Hematopoietic multipotent progenitor cell (in vitro differentiated cells): ENCODE data around the gene FANCC. TPM values are rescaled to one million over a fixed set of nuclear protein-coding genes. Genes with fewer than 3 reads are reported as not detected.
A peak's percentile ranks its signal among the peaks of the same experiment; 100 is the strongest.

Experiments used
- DNase-seq, 3 donors: peaks; one replicate each; pipeline ENCODE4 v3.0.0-alpha.2; 2011 to 2015; ENCODE audit warnings: low read depth in 2 of 3, low spot score in 2 of 3
- total RNA-seq: library from RNA; depleted of rRNA; stranded (reverse); fragments of >200 nt; gene quantifications from one replicate; pipeline ENCODE4 v1.2.3, GENCODE V29; 2012

Gene FANCC
- total RNA-seq, 1 donor: 4.0 TPM

DNA sequence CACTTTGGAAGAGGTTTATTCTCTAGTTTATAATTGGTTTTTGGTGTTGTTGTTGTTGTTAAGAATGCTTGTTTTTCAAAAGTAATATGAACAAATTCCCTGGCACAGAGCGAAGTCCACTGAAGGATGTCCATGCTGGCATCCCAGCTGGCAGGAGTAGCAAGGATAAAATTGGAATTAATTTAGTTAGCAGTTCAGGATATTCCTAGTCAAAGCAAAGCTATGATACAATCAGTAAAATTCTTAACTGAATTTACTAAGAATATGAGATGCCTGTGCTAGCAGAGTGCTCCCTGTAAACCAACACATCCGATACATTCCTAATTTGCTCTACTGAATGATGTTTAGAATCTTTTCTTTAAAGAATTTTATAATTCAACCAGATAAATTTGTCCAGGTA lies 161.4 kb downstream of the FANCC start:
- DNase-seq: no peak

GRCh38 chr9:95155220-95155619 lies 162.3 kb downstream of the FANCC start:
- DNase-seq: no peak

DNA sequence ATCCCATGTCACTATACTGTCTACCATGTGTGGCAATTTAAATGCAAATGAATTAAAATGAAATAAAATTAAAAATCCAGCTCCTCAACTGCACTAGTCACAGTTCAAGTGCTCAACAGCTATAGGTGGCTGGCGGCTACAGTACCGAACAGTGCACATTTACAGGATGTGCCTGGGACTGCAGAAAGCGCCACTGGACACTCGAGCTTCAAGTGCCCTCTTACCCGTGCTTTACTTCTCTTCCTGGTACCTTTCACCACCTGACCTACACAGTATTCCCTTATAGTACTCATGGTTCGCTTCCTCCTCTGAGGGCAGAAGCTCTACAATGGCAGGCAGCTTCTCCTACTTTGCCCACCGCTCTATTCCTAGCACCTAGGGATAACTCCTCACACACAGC lies 166.6 kb downstream of the FANCC start:
- no peak for DNase-seq

DNA sequence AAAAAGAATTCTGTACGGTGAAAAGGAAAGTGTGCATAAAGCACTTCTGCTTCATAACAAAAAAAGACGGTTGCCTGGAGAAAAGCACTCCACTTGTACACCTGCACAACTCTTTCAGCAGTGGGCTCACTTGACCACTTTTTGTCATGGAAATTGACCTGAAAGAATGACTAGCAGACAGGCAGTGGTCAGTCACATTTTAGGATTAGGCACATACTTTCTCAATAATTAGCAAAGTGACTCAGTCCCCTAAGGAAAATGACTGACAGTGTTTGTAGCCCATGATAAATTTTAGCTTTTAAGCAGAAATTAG lies 169.3 kb downstream of the FANCC start:
- DNase-seq: no peak

DNA sequence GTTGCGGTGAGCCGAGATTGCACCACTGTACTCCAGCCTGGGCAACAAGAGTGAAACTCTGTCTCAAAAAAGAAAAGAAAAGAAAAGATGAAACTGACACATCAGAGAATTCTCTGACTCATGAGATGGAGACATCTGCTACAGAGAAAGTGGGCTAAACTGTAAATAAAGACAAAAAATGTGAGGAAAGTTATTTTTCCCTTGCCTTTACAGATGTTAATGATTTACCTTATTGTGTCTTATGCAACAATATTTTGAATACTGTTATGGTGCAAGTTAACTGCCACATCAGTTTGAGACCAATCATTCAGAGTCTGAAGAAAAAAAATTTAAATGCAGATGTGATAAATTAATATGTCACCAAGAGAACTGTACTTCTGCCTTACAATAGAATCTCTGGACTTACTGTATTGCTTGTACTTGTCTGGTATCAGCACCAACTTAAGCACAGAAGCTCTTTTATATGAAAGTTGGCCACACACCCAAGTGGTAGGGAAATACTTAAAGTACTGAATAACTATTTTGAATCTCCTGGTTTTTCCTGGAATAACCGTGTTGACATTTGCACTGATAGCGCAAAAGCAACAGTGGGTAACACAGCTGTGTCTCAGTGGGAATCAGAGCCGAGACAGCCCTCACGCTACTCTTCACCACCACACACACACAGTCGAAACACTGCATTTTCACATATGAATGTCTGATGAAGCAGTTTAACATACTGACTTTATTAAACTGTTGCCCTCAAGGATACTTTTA lies 169.9 kb downstream of the FANCC start:
- no peak for DNase-seq

DNA sequence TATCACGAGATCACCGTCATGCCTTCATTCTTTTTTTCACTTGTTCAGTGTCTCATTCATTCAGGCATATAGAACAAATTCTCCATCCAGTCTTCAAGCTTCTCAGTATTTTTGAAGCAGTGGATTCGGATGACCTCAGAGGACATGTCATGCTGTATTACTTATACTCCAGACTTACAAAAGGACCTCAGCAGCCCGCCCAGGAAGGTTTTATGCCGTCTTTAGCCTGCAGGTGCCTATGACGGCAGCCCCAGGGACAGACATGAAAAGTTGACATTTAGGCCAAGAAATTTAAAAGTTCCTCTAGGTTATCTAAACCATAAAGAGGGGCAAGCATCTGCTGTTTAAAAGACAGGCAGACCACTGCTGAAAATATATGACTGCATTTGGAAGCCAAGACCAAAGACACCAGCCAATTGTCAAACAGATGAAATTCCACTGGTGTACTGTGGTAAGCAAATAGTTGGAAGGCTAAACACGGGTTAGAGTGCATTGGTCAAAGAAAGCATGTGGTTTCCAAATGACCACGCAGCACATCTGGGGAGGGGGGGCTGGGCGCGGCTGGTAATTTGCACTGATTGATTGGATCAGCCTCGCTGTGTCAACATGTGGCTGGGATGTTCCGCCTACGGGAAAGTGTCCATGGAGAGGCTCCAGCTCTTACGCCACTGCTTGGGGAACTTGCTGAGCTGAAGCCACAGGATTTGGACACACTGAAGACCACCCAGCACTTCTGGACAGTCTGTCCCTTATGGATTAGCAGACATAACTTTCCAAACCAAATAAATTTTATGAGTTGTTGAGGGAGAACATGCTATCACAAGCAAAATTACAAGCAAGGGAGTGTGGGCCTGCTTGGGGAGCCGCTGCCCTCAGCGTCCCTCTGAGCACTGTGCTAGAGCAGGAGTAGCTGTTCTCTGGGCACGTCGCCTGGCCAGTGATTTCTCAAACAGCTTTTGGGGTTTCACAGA lies 173.6 kb downstream of the FANCC start:
- no peak for DNase-seq

- DNase-seq: no peak
Measured at GRCh38 chr9:95142728-95143127, 174.8 kb downstream of the FANCC start.

DNA sequence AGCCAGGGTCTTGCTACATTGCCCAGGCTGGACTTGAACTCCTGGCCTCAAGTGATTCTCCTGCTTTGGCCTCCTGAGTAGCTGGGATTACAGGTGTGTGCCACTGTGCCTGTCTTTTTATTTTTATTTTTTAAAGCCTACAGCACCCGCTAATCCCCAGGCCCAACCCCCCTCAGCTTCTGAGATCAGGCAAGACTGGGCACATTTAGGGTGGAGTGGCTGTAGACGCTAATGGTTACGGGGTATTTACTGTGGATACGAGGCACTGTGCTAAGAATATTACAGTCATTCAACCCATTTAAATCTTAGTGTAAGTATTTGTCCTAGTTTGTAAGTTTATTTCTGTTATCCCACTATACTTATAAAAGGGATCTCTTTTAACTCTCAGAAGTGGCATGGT lies 175.2 kb downstream of the FANCC start:
- DNase-seq: no peak

DNA sequence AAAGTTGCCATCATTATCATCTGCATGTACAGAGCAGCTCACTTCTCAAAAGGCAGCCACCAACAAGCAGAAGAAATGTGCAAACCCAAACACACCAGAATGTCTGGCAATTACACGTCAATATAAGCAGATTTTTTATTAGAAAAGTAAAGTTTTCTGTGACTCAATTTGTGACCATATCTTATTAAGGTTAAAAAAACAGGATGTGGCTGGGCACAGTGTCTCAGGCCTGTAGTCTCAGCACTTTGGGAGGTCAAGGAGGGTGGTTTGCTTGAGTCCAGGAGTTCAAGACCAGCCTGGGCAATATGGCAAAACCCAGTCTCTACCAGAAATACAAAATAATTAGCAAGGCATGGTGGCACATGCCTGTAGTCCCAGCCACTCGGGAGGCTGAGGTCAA lies 176.7 kb downstream of the FANCC start:
- DNase-seq: no peak

- DNase-seq: no peak
Measured at GRCh38 chr9:95139126-95139525, 178.4 kb downstream of the FANCC start.

GRCh38 chr9:95138474-95138873 lies 179.0 kb downstream of the FANCC start:
- DNase-seq: no peak

DNA sequence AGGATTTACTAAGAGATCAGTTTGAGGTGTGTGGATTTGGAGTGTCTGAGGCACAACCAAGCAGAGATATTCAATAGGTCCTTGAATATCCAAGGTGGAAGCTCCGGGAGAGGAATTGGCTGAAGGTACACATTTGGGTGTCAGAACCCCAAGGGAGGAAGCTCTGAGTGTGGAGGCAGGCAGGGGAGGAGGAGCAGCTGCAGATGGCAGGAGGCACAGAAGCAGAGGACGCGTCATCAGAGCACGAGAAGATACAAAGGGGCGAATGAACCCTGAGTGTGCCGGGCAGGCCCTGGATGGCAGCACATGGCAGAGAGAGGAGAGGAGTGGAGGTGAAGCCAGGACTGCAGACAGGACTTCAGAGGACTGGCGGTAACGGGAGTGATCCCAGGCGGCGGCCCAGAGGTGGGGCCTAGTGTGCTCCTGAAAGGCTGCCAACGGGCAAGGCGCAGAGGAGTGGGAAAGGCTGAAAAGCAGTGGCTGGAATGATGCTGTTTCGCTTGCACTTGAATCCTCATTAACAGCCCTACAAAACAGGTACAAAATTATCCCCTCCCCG lies 179.8 kb downstream of the FANCC start:
- no peak for DNase-seq

DNA sequence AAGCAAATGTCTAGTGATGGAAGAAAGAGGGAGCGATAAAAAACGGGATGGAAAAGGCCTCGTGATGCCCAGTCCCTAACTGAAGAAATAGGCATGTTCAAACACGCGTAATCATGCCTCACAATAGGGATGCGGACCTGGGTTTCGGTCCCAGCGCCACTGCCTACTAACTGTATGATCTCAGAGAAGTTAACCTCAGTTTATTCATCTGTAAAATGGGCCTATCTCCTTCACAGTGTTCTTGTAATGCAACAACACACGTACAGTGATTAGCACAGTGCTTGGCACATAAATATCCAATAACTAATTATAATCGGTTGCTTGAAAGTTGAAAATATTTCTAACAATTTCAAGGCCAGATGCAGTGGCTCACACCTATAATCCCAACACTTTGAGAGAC lies 181.8 kb downstream of the FANCC start:
- no peak for DNase-seq

DNA sequence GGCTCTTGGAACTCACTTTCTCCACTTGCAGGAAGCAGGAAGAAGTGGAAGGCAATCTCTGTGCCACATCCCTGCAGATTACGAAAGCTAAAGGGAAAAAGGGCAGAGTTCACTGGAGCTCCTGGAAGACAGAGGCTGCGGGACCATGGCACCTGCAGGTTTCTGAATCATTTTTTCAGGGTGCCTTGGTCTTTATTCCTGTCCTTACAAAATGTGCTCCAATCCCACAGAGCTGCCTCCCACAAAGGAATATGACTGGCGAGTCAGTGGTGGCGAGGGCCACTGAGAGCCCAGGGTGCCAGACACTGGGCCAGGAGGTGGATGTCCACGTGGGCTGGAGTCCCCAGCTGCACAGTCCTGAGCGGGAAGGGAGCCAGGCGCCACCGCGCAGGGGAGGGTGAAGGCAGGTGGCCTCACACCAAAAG lies 183.0 kb downstream of the FANCC start:
- no peak for DNase-seq

GRCh38 chr9:95133325-95133705 lies 184.2 kb downstream of the FANCC start:
- no peak for DNase-seq

DNA sequence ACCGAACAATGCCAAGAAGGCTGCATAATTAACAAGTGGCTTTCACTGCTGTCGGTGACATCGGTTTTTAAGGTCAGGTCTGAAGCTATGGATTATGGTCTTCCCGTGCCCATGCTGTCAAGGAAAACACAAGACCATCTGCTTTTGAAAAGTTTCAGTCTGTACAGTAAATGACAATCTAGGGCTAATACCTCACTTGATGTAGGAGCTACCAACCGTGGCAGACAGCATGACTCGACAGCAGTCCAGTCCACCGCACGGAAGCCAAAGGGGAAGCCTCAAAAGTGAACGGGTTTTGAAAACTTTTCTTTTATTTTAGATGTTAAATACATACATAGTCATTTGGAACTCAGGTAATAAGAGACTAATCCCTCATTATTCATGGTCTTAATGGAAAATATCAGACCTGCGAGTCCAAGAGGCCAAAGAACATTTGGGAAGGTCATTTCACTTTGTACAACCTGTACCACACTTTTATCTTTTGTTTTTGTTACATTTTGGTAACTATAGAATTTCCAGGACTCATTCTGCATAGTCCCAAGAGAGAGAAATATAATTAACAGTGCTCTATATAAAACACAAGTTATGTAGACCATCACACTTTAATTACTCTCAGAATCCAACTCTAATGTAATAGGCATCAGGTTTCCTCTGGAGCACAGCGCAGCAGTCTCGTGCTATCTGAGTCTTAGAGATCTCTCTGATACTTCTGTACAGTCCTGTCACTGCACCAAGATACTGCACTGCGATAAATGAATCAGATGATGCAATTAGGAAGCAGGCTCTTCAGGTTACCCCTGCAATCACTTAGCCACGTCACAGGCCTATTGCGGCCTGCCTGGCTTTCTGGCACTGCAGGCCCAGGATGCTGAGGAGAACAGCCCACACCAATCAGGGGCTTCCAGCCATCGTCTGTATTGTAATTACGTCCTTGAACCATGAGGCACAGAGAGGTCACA lies 184.9 kb downstream of the FANCC start:
- DNase-seq: no peak

- DNase-seq: peak; percentile 10 to 67 (median 33)
Measured at GRCh38 chr9:95131023-95131943, 186.2 kb downstream of the FANCC start.

GRCh38 chr9:95130484-95130883 lies 187.0 kb downstream of the FANCC start:
- DNase-seq: no peak

DNA sequence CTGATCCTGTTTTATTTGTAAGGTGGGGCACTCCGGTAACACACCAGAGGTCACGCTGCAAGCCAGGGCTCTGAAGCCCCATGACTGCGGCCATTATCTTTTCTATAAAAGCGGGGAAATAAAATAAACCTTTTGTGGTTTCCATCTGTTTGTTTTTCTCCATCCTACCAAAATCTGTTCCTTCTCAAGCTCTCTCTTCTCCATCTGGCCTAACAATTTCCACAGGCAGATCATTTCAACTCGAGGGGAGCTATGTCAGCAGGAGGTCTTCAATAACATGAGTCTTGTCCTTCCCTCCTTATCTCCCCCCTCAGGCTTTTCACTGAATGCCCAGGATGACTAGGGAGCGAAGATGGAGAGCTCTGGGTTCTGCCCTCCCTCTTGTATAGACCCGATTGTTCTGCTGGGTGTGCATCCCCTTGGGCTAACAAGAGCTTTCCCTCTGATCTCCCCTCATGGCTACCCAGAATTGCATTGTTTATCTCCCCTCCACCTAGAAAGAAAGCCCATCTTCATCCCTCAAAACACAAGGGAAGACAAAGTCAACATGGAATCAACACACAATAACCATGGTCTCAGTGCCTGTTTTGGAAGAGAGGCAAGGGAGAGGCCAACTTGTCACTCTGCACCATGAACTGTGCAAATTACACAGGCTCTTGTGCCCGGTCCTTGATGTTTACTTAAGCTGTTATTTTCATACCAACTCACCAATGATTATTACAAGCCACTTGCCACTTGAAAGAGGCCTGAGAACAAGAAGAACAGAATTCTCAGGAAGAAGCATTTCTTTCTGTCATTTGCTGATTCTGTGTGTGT lies 187.8 kb downstream of the FANCC start:
- no peak for DNase-seq
